Globus pallidus (tissue), 1 donor: ENCODE measurements around the gene GNAL.

Source experiments
- DNase-seq: peaks from one replicate; pipeline ENCODE4 v3.0.0-alpha.2; 2015; ENCODE audit warnings: low spot score

GNAL gene

DNA sequence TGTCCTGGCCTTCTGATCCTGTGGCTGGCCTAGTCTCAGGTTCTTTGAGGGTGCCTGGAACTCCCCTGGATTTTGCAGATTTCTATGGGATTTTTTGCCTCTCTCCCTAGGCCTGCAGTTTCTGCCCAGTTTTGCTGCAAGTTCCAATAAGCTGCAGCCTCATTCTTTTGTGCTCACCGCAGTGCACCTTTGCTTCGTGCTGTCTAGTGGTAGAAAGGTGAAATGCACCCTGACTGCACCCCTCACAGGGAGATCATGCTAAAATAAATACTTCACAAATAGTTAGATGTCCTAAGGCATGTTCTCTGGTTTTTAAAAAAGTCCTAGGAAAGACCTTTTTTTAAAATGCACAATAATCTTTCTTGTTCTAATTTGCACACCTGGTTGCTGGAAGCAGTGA lies 72.5 kb downstream of the GNAL start:
- DNase-seq: no peak

DNA sequence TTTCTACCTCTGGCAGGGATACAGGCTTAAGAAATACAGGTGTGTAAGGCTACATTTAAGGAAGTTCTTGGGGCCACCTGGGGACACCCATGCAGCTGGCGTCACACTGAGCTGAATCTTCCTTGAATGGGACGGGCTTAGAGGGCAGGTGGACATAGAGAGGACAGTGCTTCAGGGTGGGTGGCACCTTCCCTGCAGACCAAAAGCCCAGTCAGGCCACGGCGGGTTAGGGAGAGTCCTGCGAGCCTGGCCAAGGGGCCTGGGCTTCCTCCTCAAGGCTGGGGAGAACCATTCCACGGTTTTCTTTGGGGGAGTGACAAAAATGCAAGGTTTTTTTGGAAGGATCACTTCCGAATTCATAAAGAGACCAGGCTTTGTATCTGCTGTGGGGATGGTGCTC lies 73.4 kb downstream of the GNAL start:
- no peak for DNase-seq

DNA sequence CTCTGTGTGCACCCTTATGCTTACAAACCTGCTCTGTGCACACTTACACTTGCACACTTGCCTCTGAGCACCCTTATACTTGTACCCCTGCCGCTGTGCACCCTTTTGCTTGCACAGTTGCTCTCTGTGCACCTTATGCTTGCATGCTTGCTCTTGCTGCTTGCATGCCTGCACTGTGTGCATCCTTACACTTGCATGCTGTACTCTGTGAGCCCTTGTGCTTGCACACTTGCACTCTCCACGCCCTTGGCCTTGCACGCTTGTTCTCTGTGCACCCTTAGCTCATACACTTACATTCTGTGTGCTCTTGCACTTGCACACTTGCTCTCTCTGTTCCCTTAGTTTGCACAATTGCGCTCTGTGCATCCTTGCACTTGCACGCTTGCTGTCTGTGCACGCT lies 78.3 kb downstream of the GNAL start:
- no peak for DNase-seq

DNA sequence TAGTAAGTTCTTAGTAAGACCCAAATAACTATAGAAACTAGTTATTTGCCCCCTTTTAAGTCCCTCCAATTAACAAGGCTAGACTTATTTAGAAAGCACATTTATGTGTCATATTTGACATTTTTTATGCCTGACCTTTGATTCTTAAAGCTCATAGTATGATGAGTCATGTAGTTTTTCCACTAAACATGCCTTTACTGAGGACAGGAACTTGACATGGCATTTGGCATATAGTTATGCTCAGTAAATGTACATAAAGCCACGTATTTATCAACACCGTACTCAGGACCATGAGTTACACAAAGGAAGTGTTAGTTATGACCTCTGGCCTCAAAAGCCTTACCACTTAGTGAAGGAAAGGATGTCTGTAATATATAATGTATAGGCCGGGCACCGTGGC lies 78.9 kb downstream of the GNAL start:
- no peak for DNase-seq

DNA sequence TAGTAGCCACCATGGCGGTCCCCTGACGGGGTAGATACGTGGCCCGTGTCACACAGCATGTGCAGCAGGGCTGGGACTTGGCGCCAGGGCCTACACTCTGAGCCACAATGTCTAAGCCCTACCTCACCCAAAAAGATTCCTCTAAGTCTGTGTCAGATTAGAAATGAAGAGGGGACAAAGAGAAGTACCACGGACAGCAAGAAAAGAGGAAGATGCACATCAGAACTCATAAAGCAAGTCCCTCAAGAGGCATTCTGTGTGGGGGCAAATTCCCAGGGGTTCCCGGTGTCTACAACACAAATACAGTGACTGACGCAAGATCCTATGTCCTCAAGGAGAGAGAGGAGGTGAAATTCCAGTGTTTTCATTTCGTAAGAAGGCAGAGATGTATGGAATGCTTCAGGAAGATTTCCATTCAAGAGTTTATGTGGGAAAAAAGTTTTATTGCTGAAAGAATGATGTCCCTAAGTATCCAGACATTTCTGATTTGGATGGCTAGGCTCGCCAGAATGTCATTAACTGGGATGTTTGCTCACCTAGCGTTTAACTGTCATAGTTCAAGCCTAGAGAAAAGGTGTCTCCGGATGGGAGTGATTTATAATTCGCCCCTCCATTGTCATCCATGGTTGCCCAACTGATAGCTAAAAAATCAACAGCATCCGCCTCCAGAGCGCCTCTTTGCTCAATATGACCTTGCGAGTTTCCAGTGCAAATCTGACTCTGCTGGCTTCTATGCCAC lies 86.5 kb downstream of the GNAL start:
- no peak for DNase-seq

DNA sequence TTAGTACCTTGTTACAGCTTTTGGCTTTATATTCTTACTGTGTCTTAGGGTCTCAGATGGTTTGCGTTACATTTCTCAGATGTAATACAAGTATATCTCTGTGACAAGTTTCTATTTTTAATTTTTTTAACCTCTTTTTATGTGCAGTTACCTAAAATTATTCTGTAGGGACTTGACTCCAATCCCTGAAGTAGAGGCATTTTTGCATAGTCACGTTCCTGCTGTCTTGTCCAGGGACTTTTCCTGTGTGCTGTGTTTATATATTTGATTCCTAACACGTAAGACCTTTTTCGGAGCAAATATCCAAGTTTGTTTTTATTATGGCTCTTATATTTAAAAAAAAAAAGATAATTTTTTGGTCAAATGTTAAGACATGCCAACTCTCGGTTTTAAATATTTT lies 91.0 kb downstream of the GNAL start:
- DNase-seq: no peak

DNA sequence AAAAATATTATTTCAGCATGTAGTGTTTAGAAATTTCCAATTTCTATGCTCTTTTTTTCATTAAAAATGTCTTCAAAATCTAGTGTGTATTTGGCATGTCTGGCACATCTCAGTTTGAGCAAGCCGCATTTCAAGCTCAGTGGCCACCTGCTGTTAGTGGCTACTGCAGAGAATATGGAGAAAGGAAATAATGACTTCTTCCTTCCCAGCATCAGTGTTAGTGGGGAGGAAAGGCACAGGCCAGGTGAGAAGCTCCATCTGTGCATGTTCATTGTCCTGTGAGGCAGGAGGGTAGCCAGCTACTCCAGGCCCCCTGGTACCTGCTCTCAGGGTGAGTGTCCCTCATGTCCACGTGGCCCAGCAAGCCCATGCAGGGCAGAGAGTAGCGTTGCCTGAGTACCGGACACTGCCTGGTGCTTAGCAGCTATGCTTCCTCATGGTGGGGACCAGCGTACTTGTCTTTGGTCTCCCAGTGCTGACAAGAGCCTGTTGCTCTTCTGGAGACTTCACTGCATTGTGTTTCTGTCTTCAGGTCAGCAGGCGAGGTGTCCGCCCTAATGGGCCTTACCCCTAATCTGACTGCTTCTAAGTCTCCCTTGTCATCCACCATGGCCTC lies 94.8 kb downstream of the GNAL start:
- no peak for DNase-seq

DNA sequence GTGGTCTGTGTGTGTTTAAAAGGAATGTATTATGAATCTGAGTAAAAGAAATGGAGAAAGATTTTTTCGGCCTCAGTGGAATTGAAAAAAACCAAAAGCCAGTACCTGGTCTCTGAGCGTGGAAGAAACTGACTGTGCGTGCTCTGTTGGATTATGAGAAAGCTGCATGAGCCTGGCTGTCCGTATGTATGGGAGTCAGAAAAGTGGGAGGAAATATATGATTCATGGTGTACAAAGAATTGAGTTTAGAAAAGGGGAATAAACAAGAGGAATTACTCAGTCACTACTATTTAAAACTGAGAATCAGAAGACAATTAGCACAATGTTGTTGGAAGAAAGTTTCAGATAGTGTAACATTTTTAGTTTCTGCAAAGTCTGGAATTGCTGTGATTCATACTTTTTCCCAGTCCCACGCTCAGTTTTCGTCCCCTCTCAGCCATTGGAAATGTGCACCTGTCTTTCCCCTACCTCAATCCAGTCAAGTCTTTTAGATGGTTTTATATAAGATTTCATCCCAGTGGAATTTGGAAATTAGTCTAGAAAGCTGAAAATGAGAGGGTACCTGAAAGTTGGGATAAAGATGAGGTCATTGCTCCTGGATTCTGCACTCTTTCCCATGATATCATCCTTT lies 95.7 kb downstream of the GNAL start:
- DNase-seq: no peak

DNA sequence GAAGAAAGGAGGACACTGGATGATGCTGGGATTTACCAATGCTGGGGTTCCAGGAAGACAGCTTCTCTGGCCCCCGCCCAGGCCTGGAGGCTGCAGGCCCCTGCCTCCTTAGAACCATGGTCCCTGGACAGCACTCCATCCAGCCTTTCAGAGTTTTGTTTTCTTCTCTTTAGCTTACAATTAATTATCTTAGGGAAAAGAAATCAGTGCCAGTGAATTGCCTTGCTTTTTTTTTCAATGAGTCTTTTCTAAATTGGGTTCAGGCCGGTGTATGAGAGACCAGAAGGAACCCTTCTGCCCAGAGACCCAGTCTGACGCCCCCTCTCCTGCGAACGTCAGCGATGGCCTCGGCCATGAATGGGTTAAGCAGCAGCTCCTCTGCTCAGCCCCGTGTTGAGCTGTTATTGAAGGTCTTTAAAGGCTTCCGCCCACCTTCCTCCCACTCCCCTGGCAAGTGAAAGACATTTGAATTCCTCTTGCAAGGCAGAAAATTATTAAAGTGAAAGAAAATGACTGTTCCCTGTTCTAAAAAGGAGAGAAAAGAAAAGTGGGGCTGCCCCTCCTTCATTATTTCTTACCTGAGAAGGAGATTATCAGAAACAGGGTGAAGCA lies 96.5 kb downstream of the GNAL start:
- DNase-seq: no peak

DNA sequence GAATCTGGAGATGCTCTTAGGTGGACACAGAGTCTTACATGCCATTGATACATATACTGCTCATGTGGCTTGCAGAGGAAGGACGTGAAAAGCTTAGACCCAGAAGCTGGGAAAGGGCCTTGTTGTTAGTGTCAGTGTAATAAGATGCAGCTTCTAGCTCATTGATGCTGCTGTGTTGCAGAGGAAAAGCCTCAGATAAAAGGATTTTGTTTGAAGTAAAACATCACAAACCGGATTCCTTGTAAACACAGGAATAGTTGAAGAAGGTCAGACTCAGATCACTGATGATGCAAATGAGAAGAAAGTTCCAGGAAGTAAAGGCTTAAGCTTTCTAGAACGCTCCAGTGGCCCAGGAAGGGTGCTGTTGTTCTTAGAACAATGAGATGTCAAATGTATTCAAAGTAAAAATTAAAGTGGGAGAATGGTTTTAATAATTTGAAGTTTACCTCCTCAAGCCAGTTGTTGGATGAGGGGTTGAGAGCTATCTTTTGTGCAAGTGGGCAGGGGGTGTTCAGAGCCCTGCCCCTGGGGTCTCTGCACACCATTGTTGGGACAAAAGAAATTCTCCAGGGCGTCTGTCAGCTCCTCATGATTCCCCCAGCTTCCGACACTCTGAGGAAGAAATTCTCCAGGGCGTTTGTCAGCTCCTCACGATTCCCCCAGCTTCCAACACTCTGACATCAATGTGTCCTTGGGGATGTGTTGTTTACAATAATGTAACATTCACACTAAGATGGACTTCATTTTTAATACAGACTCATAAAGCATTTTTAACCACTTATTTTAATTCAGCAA lies 100.8 kb downstream of the GNAL start:
- no peak for DNase-seq

DNA sequence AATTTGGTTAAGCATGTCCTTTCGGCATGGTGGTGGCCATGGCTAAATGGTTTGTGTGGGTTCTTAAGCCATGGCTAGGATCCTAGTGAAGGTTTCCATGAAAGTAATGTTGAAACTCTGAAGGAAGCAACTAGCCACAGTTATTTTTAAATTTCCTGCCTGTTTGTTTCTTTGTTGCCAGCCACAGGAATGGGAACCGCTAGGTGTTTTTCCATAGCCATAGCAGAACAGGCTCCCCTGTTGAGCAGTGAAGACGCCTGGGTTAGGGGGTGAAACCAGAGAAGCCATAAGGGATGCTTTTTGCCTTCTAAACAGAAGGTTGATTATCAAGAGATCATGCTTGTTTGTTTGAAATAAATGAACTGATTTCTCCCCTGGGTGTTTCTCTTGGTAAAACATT lies 102.1 kb downstream of the GNAL start:
- DNase-seq: no peak

DNA sequence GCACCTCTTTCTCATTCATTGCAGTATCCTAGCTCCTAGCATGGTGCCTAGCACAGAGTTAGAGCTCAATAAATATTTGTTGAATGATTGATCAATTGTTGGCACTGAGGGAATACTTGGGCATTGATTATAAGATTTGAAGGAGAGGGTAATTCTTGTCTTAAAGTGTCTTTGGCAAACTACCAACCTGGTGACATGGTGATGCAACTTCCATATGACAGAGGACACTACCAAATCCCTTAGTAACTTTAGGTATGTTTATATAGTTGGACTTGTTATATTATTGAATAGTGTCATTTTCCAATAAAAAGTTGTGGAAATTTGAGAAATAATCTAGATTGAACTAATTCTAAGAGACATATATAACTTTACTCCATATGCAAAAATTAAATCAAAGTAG lies 103.6 kb downstream of the GNAL start:
- no peak for DNase-seq

DNA sequence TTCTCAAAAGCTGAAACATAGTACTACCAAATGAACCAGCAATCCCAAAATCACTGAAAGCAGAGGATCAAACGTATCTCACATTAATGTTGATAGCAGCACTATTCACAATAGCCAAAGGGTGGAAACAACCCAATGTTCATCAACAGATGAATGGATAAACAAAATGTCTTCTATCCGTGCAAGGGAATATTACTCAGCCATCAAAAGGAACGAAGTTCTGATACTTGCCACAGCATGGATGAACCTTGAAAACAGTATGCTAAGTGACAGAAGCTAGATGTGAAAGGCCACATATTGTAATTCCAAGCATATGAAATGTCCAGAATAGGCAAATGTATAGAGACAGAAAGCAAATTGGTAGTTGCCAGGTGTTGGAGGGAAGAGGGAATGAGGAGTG lies 105.1 kb downstream of the GNAL start:
- DNase-seq: no peak

DNA sequence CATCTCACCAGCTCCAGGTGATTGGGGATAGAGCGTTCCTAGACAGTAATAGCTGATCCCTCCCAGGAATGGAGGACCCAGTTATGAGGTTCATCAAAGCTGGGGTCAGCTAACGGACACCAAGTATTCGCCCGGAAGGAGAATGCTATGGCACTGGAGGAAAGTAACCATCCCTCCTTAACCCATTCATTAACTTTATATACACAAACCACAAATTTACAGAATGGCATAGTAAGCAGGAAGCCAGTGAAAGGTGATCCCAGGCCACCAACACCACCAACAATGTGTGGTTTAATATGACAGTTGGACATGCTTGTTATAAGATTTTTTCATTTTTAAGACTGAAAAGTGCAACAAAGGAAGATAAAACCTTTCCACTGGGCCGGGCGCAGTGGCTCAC lies 106.9 kb downstream of the GNAL start:
- DNase-seq: no peak

DNA sequence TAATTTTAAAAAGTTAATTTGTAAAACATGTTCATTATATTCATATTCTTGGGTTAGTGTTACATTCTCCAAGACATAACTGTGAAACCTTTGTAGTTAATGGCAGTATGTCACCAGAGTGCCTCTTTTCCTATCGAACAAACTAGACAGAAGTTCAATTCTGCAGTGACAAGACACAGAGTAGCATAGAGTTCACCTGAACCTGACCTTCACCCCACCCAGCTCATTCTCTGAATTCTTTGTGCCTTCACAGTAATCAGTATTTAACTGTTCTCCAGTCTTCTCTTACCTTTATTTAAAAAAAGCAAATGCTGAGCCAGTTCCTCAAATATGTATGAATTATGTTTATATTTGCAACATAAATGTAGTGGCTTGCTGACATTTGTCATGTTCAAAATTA lies 109.2 kb downstream of the GNAL start:
- no peak for DNase-seq

DNA sequence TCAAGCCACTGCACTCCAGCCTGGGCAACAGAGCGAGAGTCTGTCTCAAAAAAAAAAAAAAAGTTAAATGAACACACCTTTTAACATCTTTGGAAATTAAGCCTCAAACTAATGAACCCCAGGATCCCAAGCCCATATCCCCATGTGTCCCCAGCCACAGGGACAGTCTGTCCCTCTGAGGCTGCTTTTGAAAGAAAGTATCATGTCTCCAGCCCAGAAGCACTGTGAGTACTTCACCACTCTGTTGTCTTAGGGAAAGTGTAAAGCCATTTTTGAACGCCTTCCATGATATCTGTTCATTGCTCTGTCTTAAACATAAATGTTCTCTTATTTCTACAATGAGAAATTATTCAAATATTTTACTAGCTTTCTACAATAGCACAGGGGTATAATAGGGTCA lies 110.0 kb downstream of the GNAL start:
- no peak for DNase-seq

DNA sequence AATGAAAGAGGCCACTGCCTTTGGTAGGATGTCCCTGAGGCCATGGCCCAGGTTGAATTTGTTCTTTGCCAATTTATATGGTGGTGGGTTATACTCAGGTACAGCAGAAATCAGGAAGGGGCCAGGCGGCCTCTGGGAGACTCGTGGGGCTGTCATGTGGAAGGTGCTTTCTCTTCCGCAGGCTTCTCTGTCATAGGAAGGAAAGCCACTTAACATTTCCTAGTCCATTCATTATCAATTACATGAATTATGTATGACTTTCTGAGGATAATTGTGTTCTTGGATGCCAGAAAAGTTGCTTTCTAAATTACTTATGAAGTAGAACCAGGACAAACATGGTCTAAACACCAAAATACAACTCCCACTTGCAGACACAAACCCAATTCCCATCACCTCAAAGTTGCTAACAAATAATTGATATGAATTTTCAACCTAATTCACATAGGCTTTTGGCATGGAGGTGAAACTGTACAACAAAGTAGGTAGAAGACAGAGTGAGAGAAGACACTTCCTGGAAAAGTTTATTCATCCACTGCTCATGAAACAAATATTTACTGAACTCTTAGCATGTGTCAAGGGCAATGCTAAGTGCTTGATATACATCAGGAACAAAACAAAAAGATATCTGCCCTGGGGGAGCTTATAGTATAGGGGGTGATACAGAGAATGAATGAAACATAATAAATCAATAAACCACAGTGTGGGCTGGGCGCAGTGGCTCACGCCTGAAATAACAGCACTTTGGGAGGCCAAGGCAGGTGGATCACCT lies 111.7 kb downstream of the GNAL start:
- no peak for DNase-seq

DNA sequence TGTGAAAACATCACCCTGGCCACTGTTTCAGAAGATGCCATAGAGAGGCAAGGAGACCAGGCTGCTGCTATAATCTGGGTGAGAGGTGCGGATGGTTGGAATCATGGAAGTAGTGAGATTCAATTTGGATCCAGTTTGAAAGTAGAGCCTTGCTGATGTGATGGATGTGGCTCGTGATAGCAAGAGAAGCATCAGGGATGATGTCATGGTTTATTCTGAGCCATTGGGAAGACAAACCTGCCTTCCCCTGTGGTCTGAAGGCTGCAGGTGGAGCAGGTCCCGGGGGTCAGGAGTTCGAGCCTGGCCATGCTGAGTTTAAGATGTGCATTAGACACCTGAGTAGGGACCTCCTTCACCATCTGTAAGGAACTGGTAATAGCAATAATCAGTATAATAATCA lies 112.5 kb downstream of the GNAL start:
- DNase-seq: no peak

DNA sequence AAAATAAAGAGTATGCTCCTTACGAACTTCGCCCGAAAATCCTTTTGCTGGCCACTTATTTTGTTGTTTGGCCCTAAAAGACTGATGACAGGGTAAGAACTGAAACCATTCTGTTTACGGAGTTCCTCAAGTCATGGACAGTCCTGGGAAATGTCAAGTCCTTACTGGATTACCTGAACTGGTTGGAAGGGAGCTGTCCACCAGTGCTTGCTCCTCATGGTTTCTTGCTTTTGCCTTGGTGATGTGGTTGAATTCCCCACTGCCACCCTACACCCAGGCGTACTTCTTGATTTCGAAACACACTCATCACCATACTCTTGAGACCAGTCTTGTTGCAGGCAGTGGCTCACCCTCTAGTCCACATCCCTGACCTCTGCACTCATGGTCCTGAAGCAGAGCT lies 113.1 kb downstream of the GNAL start:
- no peak for DNase-seq

DNA sequence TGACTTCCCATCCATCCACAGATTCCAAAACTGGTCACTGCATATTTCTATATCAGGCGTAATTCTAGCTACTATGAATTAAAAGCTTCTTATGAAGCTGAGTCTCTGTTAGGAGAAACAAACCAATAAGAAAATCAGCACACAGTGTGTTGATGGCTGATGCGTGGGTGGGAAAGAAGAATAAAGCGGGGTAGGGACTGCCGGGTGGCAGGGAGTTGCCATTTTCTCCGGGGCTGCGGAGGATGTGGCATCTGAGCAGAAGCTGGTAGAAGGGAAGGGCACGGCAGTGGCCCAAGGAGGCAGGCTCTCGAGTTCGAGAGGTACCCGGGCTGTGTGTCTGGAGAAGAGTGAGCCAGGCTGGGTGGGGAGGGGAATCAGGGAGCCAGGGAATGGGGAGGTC lies 113.5 kb downstream of the GNAL start:
- DNase-seq: no peak

DNA sequence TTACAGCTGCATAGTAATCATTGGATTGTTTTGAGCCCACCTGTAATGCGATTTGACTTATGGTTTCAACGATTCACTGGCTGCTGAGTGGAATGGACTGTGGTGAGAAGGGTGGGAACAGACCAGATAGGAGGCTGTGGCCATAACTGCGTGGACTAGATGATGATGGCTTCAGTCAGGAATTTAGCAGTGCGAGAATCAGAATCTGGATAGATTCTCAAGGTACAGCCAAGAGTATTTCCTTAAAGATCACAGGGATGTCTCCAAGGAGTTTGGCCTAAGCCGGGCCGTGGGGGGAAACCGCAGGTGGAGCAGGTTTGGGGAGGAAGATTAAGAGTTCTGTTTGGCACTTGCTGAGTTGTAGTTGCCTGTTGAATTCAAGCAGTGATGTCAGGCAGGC lies 118.2 kb downstream of the GNAL start:
- DNase-seq: no peak
